H1 (cell line): Measurements from ENCODE around the gene CDH1. TPM values are rescaled to one million over a fixed set of nuclear protein-coding genes. Genes with fewer than 3 reads are reported as not detected.

Source experiments
- CTCF ChIA-PET: fragments of 300-600 bp; sonication (Branson Sonifier 250); formaldehyde crosslinking; loops from one replicate; lab custom pipeline; 2021; ENCODE audit not compliant: partially characterized antibody; lab: Charles Lee
- POLR2A ChIA-PET: fragments of 300-600 bp; sonication (Branson Sonifier 250); formaldehyde crosslinking; loops from one replicate; lab custom pipeline; 2021; ENCODE audit warnings: inconsistent platforms; ENCODE audit not compliant: partially characterized antibody; lab: Charles Lee
- DNase-seq, 2 experiments: peaks; one replicate each; pipeline versions ENCODE4 v3.0.0 to v3.0.0-alpha.2; 2010 to 2022; ENCODE audit warnings: low spot score in 2 of 2, low read depth in 1 of 2, mixed read lengths in 1 of 2
- FAIRE-seq: peaks from 2 replicates; lab custom pipeline; 2011; peaks lifted over from hg19 to GRCh38; lab: Jason Lieb, UNC
- H2AFZ ChIP-seq: 2 replicates; pipeline ENCODE4 v1.8.1; 2012; ENCODE audit warnings: low read length, inconsistent platforms
- H2AK5ac ChIP-seq: 2 replicates; pipeline ENCODE4 v1.6.1; 2013; ENCODE audit warnings: low read depth, low read length
- H2BK120ac ChIP-seq: replicated peaks from 2 replicates; pipeline ENCODE3; 2013; ENCODE audit warnings: low read depth, low read length, inconsistent platforms
- H2BK12ac ChIP-seq: 2 replicates; pipeline ENCODE4 v1.6.1; 2013; ENCODE audit warnings: low read depth, low read length
- H2BK15ac ChIP-seq: 2 replicates; pipeline ENCODE4 v1.6.1; 2013; ENCODE audit warnings: low read length
- H2BK20ac ChIP-seq: 2 replicates; pipeline ENCODE4 v1.6.1; 2013; ENCODE audit warnings: low read length
- H2BK5ac ChIP-seq: 2 replicates; pipeline ENCODE4 v1.6.1; 2013; ENCODE audit warnings: low read depth, low read length
- H3K14ac ChIP-seq: 2 replicates; pipeline ENCODE4 v1.6.1; 2013; ENCODE audit warnings: inconsistent platforms; ENCODE audit not compliant: insufficient read length
- H3K18ac ChIP-seq: 2 replicates; pipeline ENCODE4 v1.6.1; 2013; ENCODE audit warnings: low read length; ENCODE audit errors: extremely low read depth
- H3K23ac ChIP-seq: 2 replicates; pipeline ENCODE4 v1.6.1; 2013; ENCODE audit warnings: inconsistent platforms; ENCODE audit not compliant: insufficient read length
- H3K23me2 ChIP-seq: 2 replicates; pipeline ENCODE4 v1.6.1; 2013; ENCODE audit warnings: low read depth, low read length
- H3K27ac ChIP-seq: 2 replicates; pipeline ENCODE4 v1.6.1; 2011; ENCODE audit warnings: low read depth, low read length, inconsistent platforms
- H3K27me3 ChIP-seq, 4 experiments: replicated peaks in 1 of 4; 1 replicate in 1 of 4; 2 replicates in 3 of 4; pipeline versions ENCODE4 v1.6.1 to v1.8.1; 2011 to 2013; ENCODE audit warnings: low read length in 3 of 4, mild to moderate bottlenecking in 3 of 4, inconsistent platforms in 2 of 4, mixed read lengths in 2 of 4, moderate library complexity in 1 of 4; ENCODE audit not compliant: control insufficient read depth in 3 of 4, insufficient read depth in 3 of 4; ENCODE audit errors: extremely low read depth in 1 of 4
- H3K36me3 ChIP-seq, 4 experiments: 2 replicates each; pipeline versions ENCODE4 v1.6.1 to v1.8.1; 2011 to 2013; ENCODE audit warnings: mild to moderate bottlenecking in 4 of 4, low read length in 3 of 4, moderate library complexity in 2 of 4, control low read depth in 1 of 4, inconsistent platforms in 1 of 4; ENCODE audit not compliant: insufficient read depth in 4 of 4, control insufficient read depth in 2 of 4
- H3K4ac ChIP-seq: replicated peaks from 2 replicates; pipeline ENCODE3; 2013; ENCODE audit warnings: low read length, low read depth, mixed read lengths, inconsistent platforms; ENCODE audit not compliant: insufficient read length
- H3K4me1 ChIP-seq, 4 experiments: replicated peaks in 1 of 4; 1 replicate in 1 of 4; 2 replicates in 3 of 4; pipeline versions ENCODE4 v1.6.1 to v1.8.1; 2011 to 2013; ENCODE audit warnings: low read length in 3 of 4, inconsistent platforms in 2 of 4, mixed read lengths in 1 of 4; ENCODE audit not compliant: insufficient read depth in 4 of 4, control insufficient read depth in 3 of 4
- H3K4me2 ChIP-seq, 2 experiments: 2 replicates each; pipeline versions ENCODE4 v1.6.1 to v1.8.1; 2011 to 2013; ENCODE audit warnings: low read depth in 2 of 2, low read length in 2 of 2, control low read depth in 1 of 2, inconsistent platforms in 1 of 2, mild to moderate bottlenecking in 1 of 2; ENCODE audit not compliant: insufficient read depth in 1 of 2
- H3K4me3 ChIP-seq, 4 experiments: fragments of 200-600, 300-600 bp in 1 of 4; sonication (generic), shearing (Covaris generic), sonication (Bioruptor Twin) in 1 of 4; 2 replicates each; pipeline versions ENCODE4 v1.5.1 to v1.8.1; 2011 to 2016; ENCODE audit warnings: low read length in 4 of 4, low read depth in 3 of 4, control low read depth in 2 of 4, inconsistent platforms in 2 of 4, mild to moderate bottlenecking in 2 of 4, mixed read lengths in 1 of 4, moderate library complexity in 1 of 4; ENCODE audit not compliant: insufficient read depth in 2 of 4; ENCODE audit errors: extremely low read depth in 1 of 4
- H3K56ac ChIP-seq: replicated peaks from 2 replicates; pipeline ENCODE3; 2013; ENCODE audit warnings: low read depth, mild to moderate bottlenecking, mixed read lengths, low read length, inconsistent platforms; ENCODE audit not compliant: insufficient read length
- H3K79me1 ChIP-seq: 2 replicates; pipeline ENCODE4 v1.6.1; 2013; ENCODE audit warnings: low read depth, low read length, control low read depth
- H3K79me2 ChIP-seq, 2 experiments: 2 replicates each; pipeline versions ENCODE4 v1.6.1 to v1.8.1; 2012 to 2013; ENCODE audit warnings: low read length in 2 of 2, mild to moderate bottlenecking in 2 of 2, inconsistent platforms in 1 of 2; ENCODE audit not compliant: insufficient read depth in 2 of 2, control insufficient read depth in 1 of 2
- H3K9ac ChIP-seq, 4 experiments: replicated peaks in 1 of 4; 1 replicate in 1 of 4; 2 replicates in 3 of 4; pipeline versions ENCODE4 v1.6.1 to v1.8.1; 2011 to 2013; ENCODE audit warnings: low read depth in 3 of 4, low read length in 3 of 4, control low read depth in 2 of 4, mild to moderate bottlenecking in 2 of 4, moderate library complexity in 2 of 4, inconsistent platforms in 1 of 4; ENCODE audit errors: extremely low read depth in 1 of 4
- H3K9me3 ChIP-seq, 2 experiments: 2 replicates each; pipeline versions ENCODE4 v1.6.1 to v1.8.1; 2012 to 2013; ENCODE audit warnings: mild to moderate bottlenecking in 2 of 2, moderate library complexity in 2 of 2, control low read depth in 1 of 2, inconsistent platforms in 1 of 2, low read depth in 1 of 2, low read length in 1 of 2, mixed read lengths in 1 of 2; ENCODE audit not compliant: insufficient read depth in 2 of 2
- H4K20me1 ChIP-seq, 2 experiments: replicated peaks in 1 of 2; 2 replicates each; pipeline versions ENCODE3 to v1.8.1; 2011 to 2013; ENCODE audit warnings: inconsistent platforms in 2 of 2, low read length in 2 of 2, mild to moderate bottlenecking in 1 of 2; ENCODE audit not compliant: insufficient read depth in 2 of 2, control insufficient read depth in 1 of 2
- H4K5ac ChIP-seq: 2 replicates; pipeline ENCODE4 v1.6.1; 2013; ENCODE audit warnings: low read length, low read depth, mixed read lengths, inconsistent platforms; ENCODE audit not compliant: insufficient read length
- H4K8ac ChIP-seq: 2 replicates; pipeline ENCODE4 v1.8.0; 2013; ENCODE audit warnings: mild to moderate bottlenecking, moderate library complexity, low read length, inconsistent platforms; ENCODE audit not compliant: insufficient read depth; ENCODE audit errors: extremely low read depth
- H4K91ac ChIP-seq: replicated peaks from 2 replicates; pipeline ENCODE3; 2013; ENCODE audit warnings: low read length, mixed read lengths, inconsistent platforms; ENCODE audit not compliant: insufficient read length
- E2F6 ChIP-seq: IDR thresholded peaks from 2 replicates; pipeline ENCODE4 v1.6.1; 2012; ENCODE audit warnings: inconsistent platforms
- RBBP5 ChIP-seq: IDR thresholded peaks from 2 replicates; pipeline ENCODE4 v1.7.1; 2012; ENCODE audit warnings: low read depth, mild to moderate bottlenecking, inconsistent platforms, low read length, moderate library complexity, borderline replicate concordance
- SAP30 ChIP-seq: fragments of 300-600 bp; sonication (generic); IDR thresholded peaks from 2 replicates; pipeline ENCODE4 v1.7.1; 2012; ENCODE audit warnings: low read length, moderate library complexity, mild to moderate bottlenecking, inconsistent platforms; ENCODE audit not compliant: insufficient read depth, insufficient replicate concordance
- TCF12 ChIP-seq: IDR thresholded peaks from 2 replicates; pipeline ENCODE4 v1.6.1; 2011; ENCODE audit warnings: low read depth, mild to moderate bottlenecking, low read length
- ZNF274 ChIP-seq: IDR thresholded peaks from 2 replicates; pipeline ENCODE4 v1.7.0; 2012; ENCODE audit warnings: low read length, borderline replicate concordance; ENCODE audit errors: extremely low read depth
- WGBS, 2 experiments: shearing (Covaris generic) in 1 of 2; methylation state at CpG; one replicate each; pipeline versions ENCODE4 v1.1.6 to v1.1.7; 2013 to 2015; ENCODE audit warnings: low lambda C conversion rate in 2 of 2, mixed read lengths in 2 of 2, inconsistent platforms in 1 of 2, low coverage in 1 of 2, missing lambda C conversion rate in 1 of 2; ENCODE audit not compliant: insufficient replicate concordance in 2 of 2, insufficient coverage in 1 of 2, insufficient read length in 1 of 2; ENCODE audit errors: extremely low coverage in 1 of 2, missing lambda C conversion rate in 1 of 2; 5-methylcytosine and 5-hydroxymethylcytosine counted together
- polyA plus RNA-seq, 7 experiments: library from polyadenylated mRNA; depleted of rRNA in 3 of 7; stranded (reverse) in 5 of 7; unstranded in 2 of 7; fragments of >200 nt in 5 of 7; fragments of 200-250 nt in 2 of 7; gene quantifications; 1 replicate in 5 of 7; 2 replicates in 1 of 7; 4 replicates in 1 of 7; pipeline versions ENCODE4 v1.2.1 to v1.2.3, GENCODE V29; 2011 to 2013; ENCODE audit warnings: missing spikeins in 2 of 7, mixed read lengths in 2 of 7
- total RNA-seq: library from RNA; stranded (reverse); fragmentation: NEBNext Ultra II Directional; extraction: Animal tissue kit (Norgen Biotek cat#: 25700); gene quantifications from 2 replicates; pipeline ENCODE4 v1.2.1, GENCODE V29; 2021

The CDH1 gene
- total and polyA plus RNA-seq, 2 of the 8 experiments (the other 6 are each of a cell fraction or from before 2014, with no cell fraction given), result 133 to 265 TPM

- no peak overlapping the region for H3K4me3 ChIP-seq
- CTCF ChIA-PET, result interaction anchor here (1.3 to 2.2 kb wide), 4 partner anchors 20 to 167 kb away, joined by 3 to 5 read pairs (median 4); no protein-coding TSS in a partner anchor
- no peaks in the 10 kb centered on the region for H3K4me1 ChIP-seq
- FAIRE-seq, result no peak
- no peak overlapping the region for H2BK20ac ChIP-seq
- no peak overlapping the region for H2BK5ac ChIP-seq
- no peak overlapping the region for H3K4me2 ChIP-seq
- POLR2A ChIA-PET, result no interaction called here
- H3K18ac ChIP-seq, result no peak overlapping the region
- H3K14ac ChIP-seq, result no peak overlapping the region
- H3K23ac ChIP-seq, result no peak overlapping the region
- no peaks in the 10 kb centered on the region; the same call in 1 of the 2 replicates for H3K79me1 ChIP-seq
- H4K91ac ChIP-seq, result no peak overlapping the region
- no peak overlapping the region for H3K27ac ChIP-seq
- H2BK15ac ChIP-seq, result no peak overlapping the region
- H2AFZ ChIP-seq, result no peak overlapping the region
- peaks cover 23 to 71% (median 55%) of the 10 kb centered on the region in 4 experiments for H3K36me3 ChIP-seq
- H3K23me2 ChIP-seq, result no peaks in the 10 kb centered on the region
- no peak overlapping the region for H4K5ac ChIP-seq
- H2AK5ac ChIP-seq, result no peak overlapping the region
- H3K27me3 ChIP-seq, result no peaks in the 10 kb centered on the region; a peak in 1 of 7 replicates
- peaks cover 0 to 2% of the 10 kb centered on the region in 2 experiments for H4K20me1 ChIP-seq
- no peak overlapping the region for H3K56ac ChIP-seq
- WGBS, 2 experiments, result 95% methylated on average over 8 of the region's 8 CpGs; no CpG with 5 or more reads in 1 of the 2 experiments
- H3K9me3 ChIP-seq, result no peaks in the 10 kb centered on the region
- H2BK12ac ChIP-seq, result no peak overlapping the region
- no peaks in the 10 kb centered on the region for H3K79me2 ChIP-seq
- H2BK120ac ChIP-seq, result no peak overlapping the region
- DNase-seq, result no peak
- TF ChIP-seq TCF12 (no peak), RBBP5 (no peak), ZNF274 (no peak), SAP30 (no peak), E2F6 (no peak)
- no peak overlapping the region for H3K9ac ChIP-seq
- H4K8ac ChIP-seq, result no peak overlapping the region
- H3K4ac ChIP-seq, result no peak overlapping the region
Observed at GRCh38 chr16:68696514-68696913, 40.6 kb upstream of the CDH1 start.
